ENCODE measurements around the gene GGT6.
A peak's percentile ranks its signal among the peaks of the same experiment; 100 is the strongest.

Gene GGT6

DNA sequence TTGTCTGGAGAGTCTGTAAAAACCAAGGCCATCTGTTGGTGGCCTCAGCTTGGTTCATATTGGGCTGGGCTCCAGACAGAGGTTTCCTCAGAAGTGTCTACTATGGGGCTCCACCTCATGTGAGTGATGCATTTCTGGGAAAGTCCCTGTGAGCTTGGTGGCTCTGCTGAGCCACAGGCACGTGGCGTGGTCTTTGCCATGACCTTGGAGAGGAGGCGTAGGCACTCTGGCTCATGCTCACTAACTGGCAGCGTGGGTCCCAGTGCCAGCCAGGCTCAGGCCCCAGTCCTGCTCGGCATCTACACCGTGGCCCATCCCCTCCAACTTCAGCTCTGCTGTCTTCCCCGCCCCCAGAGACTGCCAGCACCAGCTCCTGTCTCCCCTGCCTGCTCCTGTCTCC lies 13.3 kb upstream of the GGT6 start:
- no peak for DNase-seq

GRCh38 chr17:4573115-4573514 lies 12.7 kb upstream of the GGT6 start:
- no peak for DNase-seq

GRCh38 chr17:4572131-4572530 lies 11.8 kb upstream of the GGT6 start:
- DNase-seq: no peak

DNA sequence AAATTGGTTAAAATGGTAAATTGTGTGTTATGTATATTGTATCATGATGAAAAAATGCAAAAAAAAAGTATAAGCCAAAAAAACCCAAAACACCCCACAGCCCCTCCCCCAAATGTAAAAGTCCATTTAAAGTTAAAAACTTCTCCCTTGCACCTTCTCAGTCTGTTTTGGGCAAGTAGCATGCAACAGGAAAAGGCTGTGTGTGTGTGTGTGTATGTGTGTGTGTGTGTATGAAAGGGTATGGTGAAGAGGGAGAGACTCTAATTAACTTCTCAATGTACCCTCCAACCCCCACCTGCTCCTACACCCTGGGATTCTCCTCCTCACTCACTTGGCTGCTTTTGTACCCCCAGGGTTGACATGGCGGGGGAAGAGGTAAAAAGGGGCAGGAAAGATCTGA lies 9.2 kb upstream of the GGT6 start:
- DNase-seq: no peak

GRCh38 chr17:4566785-4567184 lies 6.4 kb upstream of the GGT6 start:
- DNase-seq: no peak

DNA sequence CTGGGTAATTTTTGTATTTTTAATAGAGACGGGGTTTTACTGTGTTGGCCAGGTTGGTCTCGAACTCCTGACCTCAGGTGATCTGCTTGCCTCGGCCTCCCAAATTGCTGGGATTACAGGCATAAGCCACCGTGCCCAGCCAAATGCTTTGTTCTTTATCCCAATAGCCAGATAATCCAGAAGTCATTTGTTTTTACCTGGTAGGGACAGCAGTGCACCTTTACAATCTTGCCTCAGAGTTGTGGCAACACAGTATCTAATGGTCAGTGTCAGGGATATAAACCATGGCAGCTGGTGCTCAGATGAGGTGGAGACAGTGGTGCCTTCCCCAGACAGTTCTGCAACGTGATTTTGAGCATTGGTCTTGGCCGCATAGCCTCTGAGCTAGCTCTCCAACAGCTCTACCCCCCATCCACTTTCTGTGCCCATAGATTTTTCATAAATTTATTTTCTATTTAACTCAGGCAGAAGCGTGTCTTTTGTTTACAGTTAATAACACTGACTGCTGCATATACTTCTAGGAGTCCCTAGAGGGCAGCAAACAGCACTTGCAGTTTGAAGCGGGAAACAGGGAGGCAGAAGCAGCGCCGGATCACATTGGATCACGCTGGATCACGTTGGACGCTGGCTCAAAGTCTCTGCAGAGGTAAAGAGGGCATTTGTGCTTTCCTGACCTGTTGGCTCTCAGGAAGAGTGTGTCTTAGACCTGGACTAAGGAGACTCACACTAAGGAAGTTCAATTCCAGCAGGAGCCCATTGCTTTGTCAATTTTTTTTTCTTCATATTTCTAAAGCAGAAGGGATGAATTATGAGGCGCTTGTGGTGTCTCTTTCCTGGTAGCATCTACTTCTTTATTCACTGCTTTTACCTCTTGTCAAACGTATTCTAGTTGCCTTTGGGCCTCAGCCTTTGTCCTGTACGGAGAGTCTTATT lies 5.1 kb upstream of the GGT6 start:
- peak in 1 of 4 experiments; percentile 24 for DNase-seq

- DNase-seq: no peak
Observed at GRCh38 chr17:4562015-4562969, 1.9 kb upstream of the GGT6 start.

- no peak for DNase-seq
Observed at GRCh38 chr17:4560837-4561256, 470 bp upstream of the GGT6 start.

GRCh38 chr17:4559966-4560365 lies 411 bp downstream of the GGT6 start:
- DNase-seq: no peak

GRCh38 chr17:4559139-4559791 lies 1.1 kb downstream of the GGT6 start:
- no peak for DNase-seq

- no peak for DNase-seq
Observed at GRCh38 chr17:4558347-4558971, 1.9 kb downstream of the GGT6 start.

DNA sequence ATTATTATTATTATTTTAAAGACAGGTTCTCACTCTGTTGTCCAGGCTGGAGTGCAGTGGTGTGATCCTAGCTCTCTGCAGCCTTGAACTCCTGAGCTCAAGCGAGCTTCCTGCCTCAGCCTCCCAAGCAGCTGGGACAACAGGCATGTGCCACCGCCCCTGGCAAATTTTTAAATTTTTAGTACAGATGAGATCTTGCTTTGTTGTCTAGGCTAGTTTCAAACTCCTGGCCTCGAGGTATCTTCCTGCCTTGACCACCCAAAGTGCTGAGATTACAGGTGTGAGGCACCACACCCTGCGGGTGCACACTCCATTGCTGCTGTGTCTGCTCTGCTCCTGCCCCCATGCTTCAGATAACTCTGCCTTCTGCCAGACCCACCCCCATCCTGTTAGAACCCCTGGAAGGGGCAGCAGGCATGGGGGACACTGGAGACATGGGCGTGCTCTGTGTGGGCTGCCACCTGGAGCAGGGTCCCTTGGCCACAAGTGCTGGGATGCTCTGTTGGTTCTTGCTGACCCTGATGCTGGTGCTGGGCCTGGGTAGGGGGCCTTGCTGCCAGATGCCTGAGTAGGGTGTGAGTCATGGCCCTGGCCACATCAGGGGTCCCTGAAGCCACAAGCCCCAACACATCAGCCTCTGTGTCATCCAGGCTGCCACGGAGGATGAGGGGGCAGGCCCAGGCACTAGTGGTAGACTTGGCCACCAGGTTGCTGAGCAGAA lies 2.6 kb downstream of the GGT6 start:
- no peak for DNase-seq

GRCh38 chr17:4556996-4557395 lies 3.4 kb downstream of the GGT6 start:
- DNase-seq: no peak

DNA sequence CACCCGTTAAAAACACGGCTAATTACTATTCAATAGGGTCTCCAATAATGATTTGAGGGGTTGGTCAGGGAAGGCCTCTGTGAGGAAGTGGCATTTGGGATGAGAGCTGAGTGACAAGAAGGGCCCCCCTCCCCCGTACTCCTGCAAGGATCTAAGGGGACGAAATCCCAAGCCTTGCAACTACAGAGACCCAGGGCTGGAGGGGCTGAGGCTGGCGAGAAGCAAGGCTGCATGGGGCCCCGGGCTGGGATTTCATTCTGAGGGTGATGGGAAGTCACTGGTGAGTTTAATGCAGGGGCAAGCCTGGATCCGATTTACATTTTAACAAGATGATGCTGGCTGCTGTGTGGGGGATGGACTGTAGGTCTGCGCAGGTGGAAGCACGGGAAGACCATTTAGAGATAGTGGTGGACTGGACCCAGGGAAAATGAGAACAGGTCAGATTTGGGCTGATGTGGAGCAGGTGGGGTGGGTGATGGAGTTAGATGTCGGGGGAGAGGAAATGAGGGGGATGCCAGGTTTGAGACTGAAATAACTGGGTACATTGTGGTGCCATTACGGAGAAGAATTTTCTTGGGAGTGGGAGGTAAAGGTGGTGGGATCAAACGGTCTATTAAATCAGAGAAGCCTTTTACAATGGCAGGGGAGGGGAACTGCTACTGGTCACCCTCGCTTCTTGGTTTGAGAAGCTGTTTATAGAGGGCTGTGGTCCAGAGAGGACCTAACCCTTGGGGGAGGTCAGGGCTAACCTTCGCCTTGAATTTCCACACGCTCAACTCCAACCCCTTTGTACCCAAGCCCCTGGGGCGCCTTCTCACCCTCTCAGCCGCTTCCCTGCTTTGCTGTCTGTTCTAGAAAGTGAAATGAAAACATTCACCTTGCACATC lies 4.3 kb downstream of the GGT6 start:
- DNase-seq: no peak

GRCh38 chr17:4554997-4555799 lies 5.2 kb downstream of the GGT6 start, which contains the start of gene MYBBP1A:
Gene MYBBP1A, minus strand, starts transcription at chr17:4555384. Its CDS starts 60 bp downstream, at chr17:4555324.
- peak; percentile 92 to 95 (median 94) for DNase-seq

DNA sequence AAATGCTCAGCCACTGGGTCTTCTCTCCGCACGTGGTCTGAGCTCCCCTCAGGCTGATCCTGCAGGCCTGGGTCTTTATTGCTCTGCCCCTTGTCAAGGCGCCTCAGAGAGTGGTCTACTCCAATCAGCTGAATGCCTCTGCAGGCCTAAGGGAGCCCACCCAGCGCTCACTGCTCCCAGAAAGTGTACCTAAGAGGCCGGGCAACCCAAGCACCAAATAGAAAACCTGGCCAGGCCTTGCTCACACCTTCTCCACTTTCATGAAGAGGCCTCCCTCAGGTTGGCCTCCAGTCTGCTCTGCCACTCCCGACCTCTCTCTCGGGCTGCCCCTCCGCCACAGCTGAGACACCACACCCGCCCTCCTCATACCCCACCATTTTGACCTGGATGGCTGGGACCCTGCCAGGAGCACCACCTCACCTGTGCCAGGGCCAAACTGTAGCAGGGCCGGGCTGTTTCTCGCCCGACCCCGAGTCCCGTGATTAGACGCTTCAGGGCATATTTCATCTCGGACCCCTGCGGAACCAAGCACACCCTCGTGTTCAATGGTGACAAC lies 5.9 kb downstream of the GGT6 start:
- no peak for DNase-seq

DNA sequence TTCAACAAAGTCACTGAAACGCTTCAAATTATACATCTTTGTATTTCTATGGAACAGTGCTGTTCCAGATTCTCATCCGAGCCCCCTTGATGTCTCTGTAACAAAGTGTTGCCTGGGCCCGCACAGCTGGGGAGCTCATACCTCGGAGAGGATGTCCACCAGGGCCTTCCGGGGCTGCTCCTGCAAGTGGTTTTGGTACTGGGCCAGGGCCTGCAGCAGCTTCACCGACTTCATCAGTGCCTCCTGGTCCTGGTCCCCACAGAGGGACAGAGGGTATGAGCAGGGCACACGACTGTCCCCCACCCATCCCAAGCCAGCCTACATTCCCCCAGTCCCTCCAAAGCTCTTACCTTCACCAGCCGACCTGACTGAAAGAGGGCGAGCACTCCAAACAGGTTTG lies 6.7 kb downstream of the GGT6 start:
- no peak for DNase-seq

- DNase-seq: no peak
Observed at GRCh38 chr17:4551796-4552525, 8.4 kb downstream of the GGT6 start.

- no peak for DNase-seq
Observed at GRCh38 chr17:4551141-4551540, 9.2 kb downstream of the GGT6 start.

All from activated naive CD4-positive, alpha-beta T cell (primary cell).